Peyer's patch (tissue), 4 donors: ENCODE results near the gene CFD. TPM values are rescaled to one million over a fixed set of nuclear protein-coding genes. Genes with fewer than 3 reads are reported as not detected.

Experiments used
- DNase-seq, 3 donors: peaks; one replicate each; pipeline ENCODE4 v3.0.0-alpha.2; 2017 to 2019
- H3K27ac ChIP-seq, 4 donors: fragments of 200-600 bp; sonication (generic); one replicate each; pipeline ENCODE4 v1.5.1; 2016 to 2019
- H3K27me3 ChIP-seq, 2 donors: fragments of 200-600 bp; sonication (generic); one replicate each; pipeline ENCODE4 v1.5.1; 2019
- H3K36me3 ChIP-seq, 3 donors: fragments of 200-600 bp; sonication (generic); one replicate each; pipeline ENCODE4 v1.5.1; 2016 to 2019
- H3K4me1 ChIP-seq, 4 donors: fragments of 200-600 bp; sonication (generic); one replicate each; pipeline ENCODE4 v1.5.1; 2016 to 2019
- H3K4me3 ChIP-seq, 4 donors: fragments of 200-600 bp; sonication (generic); 1 replicate in 3 of 4; 2 replicates in 1 of 4; pipeline ENCODE4 v1.5.1; 2016 to 2019; ENCODE audit warnings: mild to moderate bottlenecking in 1 of 4
- H3K9me3 ChIP-seq, 4 donors: fragments of 200-600 bp; sonication (generic); one replicate each; pipeline ENCODE4 v1.5.1; 2016 to 2019; ENCODE audit warnings: mild to moderate bottlenecking in 1 of 4
- CTCF ChIP-seq, 6 experiments: fragments of 450-650 bp in 4 of 6; fragments of 200-600 bp in 2 of 6; sonication (generic) in 1 of 6; IDR thresholded peaks; one replicate each; pipeline ENCODE4 v1.5.1; 2017 to 2019; ENCODE audit warnings: antibody characterized with exemption in 6 of 6, mild to moderate bottlenecking in 3 of 6, moderate library complexity in 1 of 6
- POLR2A ChIP-seq, 2 donors: fragments of 450-650 bp; IDR thresholded peaks; one replicate each; pipeline ENCODE4 v1.5.1; 2017; ENCODE audit warnings: antibody characterized with exemption in 2 of 2, mild to moderate bottlenecking in 2 of 2, moderate library complexity in 2 of 2
- total RNA-seq, 4 donors: library from RNA; depleted of rRNA; stranded (reverse); fragments of >200 nt; gene quantifications; one replicate each; pipeline ENCODE4 v1.1.0, GENCODE V29; 2016

CFD gene
- total RNA-seq, 4 donors from 2014 or later = 140 to 403 (median 303) TPM

- no peak for TF ChIP-seq POLR2A (IDR thresholded peaks at IDR 0.05)
- TF ChIP-seq CTCF (IDR thresholded peaks at IDR 0.05) = no peak
- Histone ChIP-seq H3K36me3 (peaks cover 0 to 31% (median 0%) of the 10 kb centered on the region in 3 donors), H3K27me3 (no peaks in the 10 kb centered on the region), H3K27ac (peak overlapping the region in 1 of 4 donors; percentile 26), H3K4me3 (no peak overlapping the region), H3K9me3 (no peaks in the 10 kb centered on the region), H3K4me1 (no peaks in the 10 kb centered on the region)
- DNase-seq = peak in 2 of 3 donors; percentile 67 to 90
Observed at GRCh38 chr19:898663-899062, 39.2 kb downstream of the CFD start.

DNA sequence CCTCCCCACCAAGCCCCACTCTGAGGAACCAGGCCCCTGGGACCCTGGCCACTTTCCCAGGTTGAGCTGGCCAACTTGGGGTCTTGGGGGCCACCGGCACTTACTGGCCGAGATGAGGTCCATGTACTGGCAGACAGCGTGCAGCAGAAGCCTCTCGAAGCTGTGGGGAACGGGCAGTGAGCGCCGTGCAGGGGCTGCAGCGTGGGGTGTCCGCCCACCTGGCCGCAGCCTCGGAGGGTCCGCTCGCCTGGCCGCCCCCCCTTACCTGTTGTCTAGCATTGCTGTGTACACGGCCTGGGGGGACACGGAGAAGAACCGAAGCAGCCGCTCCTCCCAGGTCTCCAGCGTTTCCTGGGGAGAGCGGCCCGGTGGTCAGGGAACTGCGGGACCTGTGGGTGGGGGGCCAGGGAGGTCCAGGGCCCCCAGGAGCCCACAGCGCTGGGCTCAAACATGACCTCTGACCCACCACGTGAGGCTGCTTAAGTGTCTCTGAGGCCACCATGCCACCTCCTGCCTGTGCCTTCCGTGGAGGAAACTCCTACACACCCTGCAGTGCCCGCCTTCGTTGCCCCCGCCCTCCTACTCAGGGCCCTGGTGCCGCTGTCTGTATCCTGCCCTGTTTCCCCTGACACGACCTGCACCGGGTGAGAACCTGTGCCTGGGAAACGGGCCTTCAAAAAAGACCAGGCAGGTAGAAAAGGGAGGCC, 40.0 kb downstream of the CFD start:
- H3K36me3 ChIP-seq = peaks cover 0 to 31% (median 0%) of the 10 kb centered on the region in 3 donors

DNA sequence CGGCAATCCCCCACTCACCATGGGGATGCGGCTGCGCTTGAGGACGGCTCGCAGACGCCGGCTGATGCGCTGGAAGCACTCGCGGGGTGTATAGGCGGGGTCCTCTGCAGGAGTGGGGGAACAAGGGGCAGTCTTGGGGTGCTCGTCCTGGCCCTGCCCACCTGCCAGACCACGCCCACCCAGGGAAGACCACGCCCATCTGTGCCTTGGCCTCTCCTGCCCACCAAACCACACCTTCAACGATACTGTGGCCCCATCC, 40.5 kb downstream of the CFD start:
- TF ChIP-seq CTCF (IDR thresholded peaks at IDR 0.05) (no peak), POLR2A (IDR thresholded peaks at IDR 0.05) (no peak)
- Histone ChIP-seq H3K27me3 (no peaks in the 10 kb centered on the region), H3K4me3 (no peak overlapping the region), H3K36me3 (peaks cover 0 to 31% (median 0%) of the 10 kb centered on the region in 3 donors), H3K27ac (peak overlapping the region in 1 of 4 donors; percentile 19), H3K9me3 (no peaks in the 10 kb centered on the region), H3K4me1 (no peaks in the 10 kb centered on the region)
- DNase-seq = no peak

More for the DNA sequence above, 40.0 kb downstream of the CFD start:
- TF ChIP-seq CTCF (IDR thresholded peaks at IDR 0.05) = no peak
- TF ChIP-seq POLR2A (IDR thresholded peaks at IDR 0.05) = no peak
- no peaks in the 10 kb centered on the region for H3K27me3 ChIP-seq
- no peak for DNase-seq
- no peak overlapping the region for H3K27ac ChIP-seq
- H3K9me3 ChIP-seq = no peaks in the 10 kb centered on the region
- no peak overlapping the region for H3K4me3 ChIP-seq
- H3K4me1 ChIP-seq = no peaks in the 10 kb centered on the region

GRCh38 chr19:900302-901111, 41.0 kb downstream of the CFD start:
- TF ChIP-seq CTCF (IDR thresholded peaks at IDR 0.05) (no peak), POLR2A (IDR thresholded peaks at IDR 0.05) (no peak)
- peak in 1 of 3 donors; percentile 64 for DNase-seq
- Histone ChIP-seq H3K27me3 (no peaks in the 10 kb centered on the region), H3K9me3 (no peaks in the 10 kb centered on the region), H3K4me3 (no peak overlapping the region), H3K27ac (peak overlapping the region in 1 of 4 donors; percentile 19), H3K36me3 (peaks cover 0 to 31% (median 0%) of the 10 kb centered on the region in 3 donors), H3K4me1 (no peaks in the 10 kb centered on the region)

DNA sequence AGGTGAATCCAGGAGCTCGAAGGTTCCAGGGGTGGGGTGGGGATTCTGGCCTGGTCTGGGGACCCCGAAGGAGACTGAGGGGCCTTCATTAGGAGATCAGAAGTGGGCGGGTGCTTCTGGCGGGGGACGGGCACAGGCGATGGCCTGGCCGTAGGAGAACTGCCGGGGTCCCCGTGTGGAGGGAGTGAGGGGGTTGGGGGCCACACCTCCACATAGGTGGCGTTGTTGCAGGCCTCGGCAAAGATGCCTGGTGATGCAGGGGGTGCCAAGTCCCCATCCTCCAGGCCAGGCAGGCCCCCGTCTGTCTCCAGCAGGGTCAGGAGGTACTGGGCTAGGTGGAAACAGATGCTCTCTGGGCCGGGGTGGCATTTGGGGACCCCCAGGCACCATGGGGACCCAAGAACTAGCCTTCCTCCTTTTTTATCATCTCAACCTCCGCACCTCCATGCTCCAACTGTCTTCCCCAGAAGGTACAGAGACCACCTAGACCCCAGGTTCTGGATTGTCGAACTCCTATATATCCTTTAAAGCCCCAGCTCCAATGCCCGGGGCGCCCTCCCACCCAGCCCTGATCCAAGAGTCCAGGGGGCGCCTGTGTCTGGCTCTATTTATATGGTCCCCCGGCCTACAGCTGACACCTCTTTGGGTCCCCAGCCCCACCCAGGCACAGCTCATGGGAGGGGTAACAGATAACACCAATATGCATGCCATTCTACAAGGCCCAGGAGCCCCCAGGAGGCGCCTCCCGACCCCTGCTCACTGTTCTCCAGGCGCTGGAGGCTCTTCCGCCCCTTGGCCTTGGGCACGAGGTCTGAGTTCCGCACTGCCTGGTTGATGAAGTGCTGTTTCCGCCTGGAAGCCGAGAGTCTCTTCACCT, 42.0 kb downstream of the CFD start:
- H3K9me3 ChIP-seq = no peaks in the 10 kb centered on the region
- H3K27me3 ChIP-seq = no peaks in the 10 kb centered on the region
- no peak overlapping the region for H3K4me3 ChIP-seq
- peaks cover 0 to 31% (median 0%) of the 10 kb centered on the region in 3 donors for H3K36me3 ChIP-seq
- no peak for DNase-seq
- peaks cover 0 to 2% (median 0%) of the 10 kb centered on the region in 4 donors for H3K4me1 ChIP-seq
- H3K27ac ChIP-seq = no peak overlapping the region
- TF ChIP-seq CTCF (IDR thresholded peaks at IDR 0.05) (no peak), POLR2A (IDR thresholded peaks at IDR 0.05) (no peak)
